Fibroblast of skin of right quadriceps (primary cell): Measurements from ENCODE around the gene ALAS1.
"Not testable (repeated sequence)": the region's sequence is repeated elsewhere in the genome, so short reads cannot be mapped to it uniquely, and the experiment has no call there.

Source experiments
- DNase-seq: peaks from one replicate; pipeline ENCODE4 v3.0.0-alpha.2; 2013

Gene ALAS1

DNA sequence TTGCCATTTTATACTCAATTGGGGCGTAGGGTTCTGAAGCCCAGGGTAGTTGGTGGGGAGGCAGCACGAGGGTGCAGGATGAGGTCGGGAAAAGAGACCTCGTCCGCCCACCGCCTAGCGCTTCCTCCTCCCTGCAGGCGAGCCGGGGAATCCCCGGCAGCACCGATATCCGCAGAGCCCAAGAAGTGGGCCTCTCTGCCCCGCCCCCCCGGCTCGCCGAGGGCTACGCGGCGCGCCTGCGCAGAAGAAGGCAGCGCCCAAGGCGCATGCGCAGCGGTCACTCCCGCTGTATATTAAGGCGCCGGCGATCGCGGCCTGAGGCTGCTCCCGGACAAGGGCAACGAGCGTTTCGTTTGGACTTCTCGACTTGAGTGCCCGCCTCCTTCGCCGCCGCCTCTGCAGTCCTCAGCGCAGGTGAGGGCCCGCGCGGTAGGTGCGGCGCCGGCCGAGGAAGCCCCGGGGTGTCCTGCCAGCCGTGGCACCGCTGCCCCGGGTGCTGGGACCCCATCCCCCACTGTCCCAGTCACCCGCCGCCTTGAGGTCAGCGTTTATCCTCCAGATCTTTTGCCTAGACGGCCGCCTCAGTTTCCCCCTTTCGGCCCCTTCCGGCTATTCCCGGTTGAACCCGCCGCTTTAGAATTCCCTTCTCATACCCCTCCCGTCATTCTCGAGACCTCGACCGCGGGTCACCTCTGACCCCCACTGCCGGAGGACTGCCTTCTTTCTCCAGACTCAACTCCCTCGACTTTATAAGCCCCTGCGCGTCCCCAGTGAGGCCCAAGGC lies at the start of gene ALAS1:
TSS of gene ALAS1 (plus strand) at position 319 of the 784 bp plus-strand sequence. CDS start 1,082 bp downstream, outside the sequence.
- DNase-seq = peak; percentile 87

DNA sequence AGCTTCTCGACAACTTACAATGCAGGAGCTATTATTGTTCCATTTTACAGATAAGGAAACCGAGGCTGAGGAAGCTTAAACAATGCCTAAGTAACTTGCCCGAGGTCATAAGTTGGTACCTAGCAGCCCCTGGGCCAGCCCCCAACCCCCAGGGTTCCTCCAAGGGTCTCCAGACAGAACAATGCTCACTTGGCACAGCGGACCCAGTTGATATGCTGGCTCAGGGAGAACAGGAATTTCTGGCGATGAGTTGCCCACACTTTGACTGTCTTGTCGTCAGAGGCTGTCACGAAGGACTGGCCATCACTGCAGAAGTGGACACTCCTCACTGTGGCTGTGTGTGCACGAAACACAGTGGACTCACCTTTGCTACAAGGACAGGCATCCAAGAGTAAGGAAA lies 48.9 kb upstream of the ALAS1 start:
- DNase-seq = no peak

DNA sequence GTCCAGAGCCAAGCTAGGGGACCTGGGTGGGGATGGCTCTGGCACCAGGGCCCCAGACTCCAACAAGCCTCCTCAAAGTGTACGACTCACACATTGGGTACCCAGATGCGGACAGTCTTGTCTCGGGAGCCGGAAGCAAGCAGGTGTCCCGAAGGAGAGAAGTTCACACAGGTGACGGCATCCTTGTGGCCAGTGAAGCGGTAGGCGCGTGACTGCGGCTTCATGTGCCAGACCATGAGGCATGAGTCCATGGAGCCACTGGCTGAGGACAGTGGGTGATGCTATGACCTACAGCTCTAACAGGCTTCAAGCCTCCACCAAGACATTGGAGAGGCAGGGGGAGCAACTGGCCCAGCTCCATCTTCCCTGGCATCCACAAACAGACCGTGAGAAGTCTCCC lies 48.2 kb upstream of the ALAS1 start:
- DNase-seq = no peak

DNA sequence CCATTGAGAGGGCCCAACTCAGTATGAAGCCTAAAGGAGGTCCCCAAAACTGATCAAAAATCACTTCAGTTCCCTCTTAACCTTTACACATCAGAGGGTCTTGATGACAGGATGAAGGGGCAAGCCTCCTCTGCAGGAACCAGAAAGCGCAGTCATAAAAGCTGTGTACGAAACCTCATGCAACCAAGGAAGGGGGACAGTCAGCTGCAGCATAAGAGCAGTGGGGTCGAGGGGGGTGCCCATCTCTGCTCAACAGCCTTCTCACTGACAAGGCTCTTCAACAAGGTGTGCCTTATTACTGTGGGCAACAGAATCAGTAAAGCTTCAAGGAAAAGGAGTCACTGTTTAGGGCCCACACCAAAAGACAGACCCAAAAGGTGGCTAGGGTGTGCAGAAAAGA lies 47.6 kb upstream of the ALAS1 start:
- no peak for DNase-seq

GRCh38 chr3:52150860-52151259 lies 47.1 kb upstream of the ALAS1 start:
- no peak for DNase-seq

- not testable (repeated sequence) for DNase-seq
Measured at GRCh38 chr3:52151991-52152390, 46.0 kb upstream of the ALAS1 start.

DNA sequence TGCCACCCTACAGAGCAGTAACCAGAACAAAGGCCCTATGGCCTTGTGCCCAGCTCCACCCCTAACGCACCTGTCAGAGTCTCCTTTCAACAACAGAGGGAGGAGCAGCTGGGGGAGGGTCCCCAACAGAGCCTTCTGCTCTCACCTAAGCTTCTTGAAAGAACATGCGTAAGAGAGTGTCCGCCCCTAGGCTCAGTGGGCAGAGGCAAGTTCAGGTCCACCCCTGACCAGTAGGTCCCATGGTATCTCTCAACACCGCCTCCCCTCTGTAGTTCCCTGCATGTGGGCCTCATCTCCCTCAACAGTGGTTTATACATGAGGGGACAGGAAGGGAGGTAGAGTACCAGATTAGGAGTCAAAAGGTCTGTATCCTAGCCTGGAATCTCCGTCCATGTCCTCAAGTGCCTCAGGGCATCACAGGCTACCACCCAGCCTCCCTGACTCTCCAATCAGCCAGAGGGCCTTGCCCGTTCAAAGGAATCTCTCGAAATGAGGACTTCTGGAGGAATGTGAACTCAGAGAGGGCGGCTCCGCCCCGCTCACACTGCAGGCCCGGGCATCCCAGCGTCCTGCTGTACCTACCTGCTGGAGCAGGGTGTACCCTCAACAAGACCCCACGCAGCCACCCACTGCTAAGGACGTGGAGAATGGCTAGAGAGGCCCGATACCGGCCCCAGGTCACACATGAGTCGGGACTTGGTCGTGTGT lies 44.4 kb upstream of the ALAS1 start:
- DNase-seq = peak; percentile 23

GRCh38 chr3:52154135-52155094 lies 43.5 kb upstream of the ALAS1 start, which contains the start of gene POC1A:
Gene POC1A (minus strand): TSS chr3:52154423. CDS start chr3:52154372, 51 bp downstream.
- DNase-seq = peak; percentile 98

DNA sequence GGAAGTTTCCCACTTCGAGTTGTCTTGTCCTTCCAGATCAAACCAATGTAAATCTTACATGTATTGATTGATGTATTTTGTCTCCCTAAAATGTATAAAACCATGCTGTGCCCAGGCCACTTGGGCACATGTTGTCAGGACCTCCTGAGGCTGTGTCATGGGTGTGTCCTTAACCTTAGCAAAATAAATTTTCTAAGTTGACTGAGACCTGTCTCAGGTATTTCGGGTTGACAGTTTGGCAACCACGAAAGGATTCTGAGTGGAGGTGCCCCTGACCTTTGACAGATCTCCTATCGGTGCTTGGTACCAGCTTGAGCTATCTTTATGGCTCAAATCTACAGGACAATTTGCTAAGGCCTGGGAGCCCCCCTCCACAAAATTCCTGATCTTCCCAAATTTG lies 42.0 kb upstream of the ALAS1 start:
- DNase-seq = no peak

- no peak for DNase-seq
Measured at GRCh38 chr3:52159503-52159902, 38.5 kb upstream of the ALAS1 start.

DNA sequence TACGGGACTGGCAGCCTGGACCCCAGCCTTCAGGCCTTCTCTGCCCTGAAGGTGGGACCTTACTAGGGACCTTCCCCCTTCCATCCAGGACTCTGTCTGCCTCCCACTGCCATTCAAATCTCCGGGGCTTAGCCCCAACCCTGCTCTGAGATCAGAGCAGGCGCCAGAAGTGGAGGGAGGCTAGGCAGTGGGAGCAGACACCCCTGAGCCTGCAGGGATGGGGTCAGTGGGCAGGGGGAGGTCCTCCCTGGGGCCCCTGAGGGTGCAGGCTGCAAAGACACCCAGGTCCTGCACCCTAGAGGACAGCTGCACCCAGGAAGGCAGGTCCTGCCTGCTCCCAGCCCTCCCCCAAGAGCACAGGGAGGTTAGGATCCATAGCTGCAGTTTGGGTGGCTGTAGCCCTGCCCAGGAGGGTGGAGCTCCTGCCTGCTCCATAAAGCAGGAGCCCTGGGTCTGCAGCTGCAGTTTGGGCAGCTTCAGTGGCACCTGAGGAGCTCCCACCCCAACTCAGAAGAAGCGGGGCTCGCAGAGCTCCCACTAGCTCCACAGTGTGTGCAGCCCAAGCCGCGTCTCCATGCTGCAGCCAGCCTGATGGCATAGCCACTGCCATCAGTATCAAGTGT lies 35.6 kb upstream of the ALAS1 start:
- no peak for DNase-seq

DNA sequence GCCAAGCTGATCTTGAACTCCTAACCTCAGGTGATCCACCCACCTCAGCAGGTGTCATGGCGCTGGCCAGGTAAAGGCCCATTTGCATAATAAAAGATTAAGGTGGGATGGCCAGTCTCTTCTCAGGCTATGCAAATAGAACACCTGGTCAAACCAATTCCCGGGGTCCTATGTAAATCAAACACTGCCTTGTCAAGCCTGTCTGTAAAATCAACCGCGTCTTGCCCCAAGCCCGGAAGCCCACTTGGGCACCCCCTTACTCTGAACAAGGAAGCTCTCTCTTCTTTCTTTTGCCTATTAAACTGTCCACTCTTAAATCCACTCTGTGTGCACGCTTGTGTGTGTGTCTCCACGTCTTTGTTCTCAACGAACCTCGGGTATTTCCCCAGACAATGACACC lies 30.7 kb upstream of the ALAS1 start:
- no peak for DNase-seq

- DNase-seq = not testable (repeated sequence)
Measured at GRCh38 chr3:52170217-52170616, 27.7 kb upstream of the ALAS1 start.

GRCh38 chr3:52171514-52172261 lies 26.3 kb upstream of the ALAS1 start:
- peak; percentile 31 for DNase-seq

- no peak for DNase-seq
Measured at GRCh38 chr3:52172262-52172757, 25.6 kb upstream of the ALAS1 start.

- no peak for DNase-seq
Measured at GRCh38 chr3:52173101-52173500, 24.9 kb upstream of the ALAS1 start.

DNA sequence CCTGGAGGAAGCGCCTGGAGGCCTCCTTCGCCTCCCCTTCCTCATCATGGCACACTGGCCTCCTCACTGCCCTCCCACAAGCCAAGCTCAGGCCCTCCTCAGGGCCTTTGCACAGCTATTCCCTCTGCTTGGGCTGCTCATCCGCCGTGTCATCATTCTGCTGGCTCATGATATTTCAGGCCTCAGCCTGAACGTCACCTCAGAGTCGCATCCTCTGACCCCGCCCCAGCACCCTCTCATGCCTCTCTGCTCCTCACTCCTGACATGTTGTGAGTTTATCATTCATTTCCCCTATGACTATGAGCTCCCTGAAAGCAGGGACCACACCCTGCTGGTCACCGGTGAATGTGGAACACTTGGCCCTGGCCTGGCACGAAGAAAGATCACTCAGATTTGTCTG lies 23.1 kb upstream of the ALAS1 start:
- DNase-seq = no peak

GRCh38 chr3:52175416-52176179 lies 22.4 kb upstream of the ALAS1 start:
- DNase-seq = no peak

- DNase-seq = no peak
Measured at GRCh38 chr3:52176180-52176752, 21.7 kb upstream of the ALAS1 start.

- no peak for DNase-seq
Measured at GRCh38 chr3:52176951-52177700, 20.8 kb upstream of the ALAS1 start.
